RWPE2 (cell line): Measurements from ENCODE around the gene FRMD4B.

Experiments used
- ATAC-seq: fragments of 200-7000 bp; cut with Tn5 transposase; 3 replicates; pipeline ENCODE4 v1.9.1; 2021; ENCODE audit warnings: low read depth
- DNase-seq: peaks from one replicate; pipeline ENCODE4 v3.0.0-alpha.2; 2020; ENCODE audit warnings: low spot score
- H3K27ac ChIP-seq: fragments of 450-650 bp; 2 replicates; pipeline ENCODE4 v1.5.1; 2017; ENCODE audit warnings: mild to moderate bottlenecking; ENCODE audit not compliant: poor library complexity, severe bottlenecking
- H3K27me3 ChIP-seq: fragments of 250-450 bp; sonication (Bioruptor Pico); 2 replicates; pipeline ENCODE4 v1.5.1; 2021; ENCODE audit warnings: mild to moderate bottlenecking, moderate library complexity; ENCODE audit not compliant: insufficient read depth, poor library complexity, severe bottlenecking
- H3K36me3 ChIP-seq: fragments of 250-450 bp; sonication (Bioruptor Pico); 2 replicates; pipeline ENCODE4 v1.5.1; 2020; ENCODE audit warnings: low read depth, mild to moderate bottlenecking, moderate library complexity
- H3K4me1 ChIP-seq: fragments of 250-450 bp; sonication (Bioruptor Pico); 2 replicates; pipeline ENCODE4 v1.5.1; 2021; ENCODE audit warnings: mild to moderate bottlenecking, moderate library complexity; ENCODE audit not compliant: insufficient read depth, poor library complexity, severe bottlenecking
- H3K4me3 ChIP-seq: fragments of 250-450 bp; sonication (Bioruptor Pico); 2 replicates; pipeline ENCODE4 v1.5.1; 2021; ENCODE audit warnings: mild to moderate bottlenecking, moderate library complexity; ENCODE audit not compliant: severe bottlenecking
- H3K9me3 ChIP-seq: fragments of 250-450 bp; sonication (Bioruptor Pico); 2 replicates; pipeline ENCODE4 v1.5.1; 2021; ENCODE audit warnings: mild to moderate bottlenecking, moderate library complexity; ENCODE audit not compliant: severe bottlenecking
- TF ChIP-seq, protein P1 (sequence below): fragments of 450-650 bp; IDR thresholded peaks from one replicate; pipeline ENCODE4 v1.5.1; 2017; ENCODE audit warnings: mild to moderate bottlenecking, moderate library complexity; ENCODE audit not compliant: poor library complexity, severe bottlenecking

Gene FRMD4B

DNA sequence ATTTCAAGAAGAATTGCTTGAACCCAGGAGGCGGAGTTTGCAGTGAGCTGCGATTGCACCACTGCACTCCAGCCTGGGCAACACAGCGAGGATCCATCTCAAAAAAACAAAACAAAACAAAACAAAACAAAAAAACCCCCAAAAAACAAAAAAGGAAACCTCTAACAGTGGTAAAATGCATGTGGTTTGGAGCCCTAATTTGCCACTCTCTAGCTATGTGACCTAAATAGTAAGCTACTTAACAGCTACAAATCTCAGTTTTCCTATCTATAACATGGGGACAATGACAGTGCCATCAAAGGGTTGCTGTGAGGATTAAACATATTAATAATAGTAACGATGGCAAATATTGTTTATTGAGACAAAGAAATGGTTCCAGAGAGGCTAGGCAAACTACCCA is 144.1 kb downstream of the FRMD4B start:
- TF ChIP-seq, protein P1, sequence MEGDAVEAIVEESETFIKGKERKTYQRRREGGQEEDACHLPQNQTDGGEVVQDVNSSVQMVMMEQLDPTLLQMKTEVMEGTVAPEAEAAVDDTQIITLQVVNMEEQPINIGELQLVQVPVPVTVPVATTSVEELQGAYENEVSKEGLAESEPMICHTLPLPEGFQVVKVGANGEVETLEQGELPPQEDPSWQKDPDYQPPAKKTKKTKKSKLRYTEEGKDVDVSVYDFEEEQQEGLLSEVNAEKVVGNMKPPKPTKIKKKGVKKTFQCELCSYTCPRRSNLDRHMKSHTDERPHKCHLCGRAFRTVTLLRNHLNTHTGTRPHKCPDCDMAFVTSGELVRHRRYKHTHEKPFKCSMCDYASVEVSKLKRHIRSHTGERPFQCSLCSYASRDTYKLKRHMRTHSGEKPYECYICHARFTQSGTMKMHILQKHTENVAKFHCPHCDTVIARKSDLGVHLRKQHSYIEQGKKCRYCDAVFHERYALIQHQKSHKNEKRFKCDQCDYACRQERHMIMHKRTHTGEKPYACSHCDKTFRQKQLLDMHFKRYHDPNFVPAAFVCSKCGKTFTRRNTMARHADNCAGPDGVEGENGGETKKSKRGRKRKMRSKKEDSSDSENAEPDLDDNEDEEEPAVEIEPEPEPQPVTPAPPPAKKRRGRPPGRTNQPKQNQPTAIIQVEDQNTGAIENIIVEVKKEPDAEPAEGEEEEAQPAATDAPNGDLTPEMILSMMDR = no peak
- H3K27me3 ChIP-seq = no peaks in the 10 kb centered on the region
- H3K4me3 ChIP-seq = no peak overlapping the region
- peaks cover 7% of the 10 kb centered on the region for H3K4me1 ChIP-seq
- DNase-seq = no peak
- H3K27ac ChIP-seq = no peak overlapping the region
- H3K36me3 ChIP-seq = peaks cover 11% of the 10 kb centered on the region
- ATAC-seq = no peak
- no peaks in the 10 kb centered on the region for H3K9me3 ChIP-seq

DNA sequence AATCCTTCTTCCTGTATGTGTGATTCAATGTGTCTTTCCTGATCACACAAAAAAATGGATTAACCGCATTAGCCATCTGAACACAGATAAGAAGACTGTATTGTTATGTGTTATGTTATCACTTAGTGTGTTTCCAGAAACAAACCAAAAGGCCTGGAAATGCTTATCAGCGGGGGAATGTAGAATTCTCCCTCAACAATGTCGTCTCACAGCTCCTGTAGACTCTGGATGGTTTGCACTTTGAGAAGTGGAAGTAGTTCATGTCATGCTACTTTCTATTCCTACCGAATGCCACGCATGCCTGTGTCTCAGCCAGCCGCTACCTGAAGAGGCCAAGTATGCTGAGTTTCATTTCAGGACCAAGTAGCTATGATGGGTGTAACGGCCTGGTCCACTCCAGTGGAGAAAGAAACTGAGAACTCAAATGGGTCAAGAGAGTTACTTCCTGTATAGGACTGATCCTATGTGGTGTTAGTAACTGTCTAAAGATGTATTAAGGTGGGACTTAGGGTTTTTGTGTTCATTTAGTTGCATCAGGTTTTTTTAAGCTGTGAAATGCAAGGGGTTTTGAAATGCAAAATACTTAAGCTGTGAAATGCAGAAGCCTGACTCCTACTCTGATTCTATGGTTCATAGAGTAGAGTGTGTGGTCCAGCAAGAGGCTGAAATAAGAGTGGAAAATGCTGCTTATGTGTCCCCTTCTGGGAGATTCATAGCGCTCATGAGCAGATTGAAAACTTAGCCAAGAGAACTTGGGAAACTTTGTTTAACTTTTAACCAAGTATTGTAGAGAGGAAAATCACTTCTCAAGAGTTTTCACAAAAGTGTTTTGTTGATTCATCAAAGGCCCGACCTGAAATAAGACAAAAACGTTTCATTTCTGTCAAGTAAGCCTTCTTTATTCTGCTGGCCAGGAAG is 145.0 kb downstream of the FRMD4B start:
- peaks cover 11% of the 10 kb centered on the region for H3K36me3 ChIP-seq
- H3K9me3 ChIP-seq = no peaks in the 10 kb centered on the region
- ATAC-seq (no peak), DNase-seq (no peak)
- no peaks in the 10 kb centered on the region for H3K27me3 ChIP-seq
- no peak overlapping the region for H3K27ac ChIP-seq
- H3K4me1 ChIP-seq = peaks cover 7% of the 10 kb centered on the region
- no peak overlapping the region for H3K4me3 ChIP-seq
- TF ChIP-seq, protein P1 = no peak

DNA sequence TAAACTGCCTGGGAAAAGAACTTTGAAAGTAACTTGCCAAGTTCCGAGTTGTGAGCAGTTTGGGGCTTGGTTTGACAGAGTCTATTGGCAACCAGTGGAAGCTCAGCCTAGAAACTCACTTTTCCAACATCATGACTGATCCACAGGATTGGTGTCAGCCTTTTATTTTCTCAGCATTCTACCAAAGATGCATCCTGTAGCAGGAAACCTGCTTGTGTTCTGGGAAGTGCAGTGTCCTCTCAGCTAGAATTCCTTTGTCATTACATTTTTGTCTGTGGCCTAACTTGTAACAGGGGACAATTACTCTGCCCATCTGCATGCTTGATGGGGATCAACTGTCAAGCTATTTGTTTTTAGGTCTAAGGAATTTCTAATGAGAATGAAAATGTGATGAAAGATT is 146.8 kb downstream of the FRMD4B start:
- TF ChIP-seq, protein P1 = no peak
- Histone ChIP-seq H3K36me3 (peaks cover 11% of the 10 kb centered on the region), H3K4me3 (no peak overlapping the region), H3K27me3 (no peaks in the 10 kb centered on the region), H3K27ac (no peak overlapping the region), H3K4me1 (peaks cover 7% of the 10 kb centered on the region), H3K9me3 (no peaks in the 10 kb centered on the region)
- ATAC-seq (no peak), DNase-seq (no peak)

DNA sequence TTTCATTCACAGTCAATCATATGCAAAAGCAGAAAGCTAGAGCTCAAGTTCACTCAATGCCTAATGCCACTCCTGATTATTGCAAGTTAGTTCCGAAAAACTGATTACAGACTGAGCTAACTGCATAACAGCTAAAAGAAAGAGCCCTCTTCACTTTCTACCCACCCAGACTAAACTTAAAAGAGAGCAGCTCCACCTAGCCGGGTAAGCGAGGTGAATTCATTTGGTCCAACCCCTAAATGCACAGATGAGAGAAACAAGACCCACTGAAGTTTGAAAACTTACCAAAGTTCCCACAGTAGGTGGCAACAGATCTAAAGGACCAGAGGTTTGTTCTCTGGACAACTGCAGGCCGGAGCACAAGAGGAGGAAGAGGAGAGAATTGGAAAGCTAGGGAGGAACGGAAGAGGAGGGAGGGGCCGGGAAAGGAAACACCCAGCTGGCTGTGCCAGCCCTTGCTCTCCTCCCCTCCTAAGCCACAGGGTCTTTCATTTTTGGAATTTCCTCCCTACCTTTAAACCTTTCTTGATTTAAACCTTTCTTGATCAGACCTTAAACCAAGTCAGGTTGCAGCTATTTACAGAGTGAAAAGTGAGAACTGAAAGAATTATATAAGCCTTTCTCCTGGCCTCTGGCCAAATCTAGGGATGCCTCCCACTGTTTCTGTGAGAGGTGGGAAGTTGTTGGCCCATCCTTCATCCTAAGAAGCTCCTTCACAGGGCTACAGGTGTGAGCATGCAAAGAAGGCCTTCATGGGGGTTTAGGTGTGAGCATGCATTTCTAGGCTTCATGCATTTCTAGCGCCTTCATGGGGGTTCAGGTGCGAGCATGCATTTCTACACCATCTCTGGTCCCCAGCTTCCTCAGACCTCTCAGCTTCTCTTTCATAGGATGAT is 148.8 kb downstream of the FRMD4B start:
- Histone ChIP-seq H3K9me3 (no peaks in the 10 kb centered on the region), H3K27ac (no peak overlapping the region), H3K27me3 (no peaks in the 10 kb centered on the region), H3K4me1 (peaks cover 5% of the 10 kb centered on the region), H3K36me3 (peaks cover 11% of the 10 kb centered on the region), H3K4me3 (no peak overlapping the region)
- TF ChIP-seq, protein P1 = no peak
- ATAC-seq (no peak), DNase-seq (no peak)
